DOHH2 (cell line): Measurements from ENCODE around the gene TEAD3.
A peak's percentile ranks its signal among the peaks of the same experiment; 100 is the strongest.

ENCODE experiments used
- H3F3A ChIP-seq: fragments of 200-600 bp; sonication (generic), shearing (Covaris generic); 2 replicates; pipeline ENCODE4 v1.6.0; 2016; ENCODE audit warnings: antibody characterized with exemption, mild to moderate bottlenecking; ENCODE audit not compliant: control insufficient read depth, insufficient read depth
- H3K27ac ChIP-seq: fragments of 200-600 bp; sonication (generic); 2 replicates; pipeline ENCODE4 v1.5.1; 2014; ENCODE audit warnings: low read depth, mild to moderate bottlenecking, low read length, moderate library complexity
- H3K27me3 ChIP-seq: fragments of 200-600 bp; sonication (generic); 2 replicates; pipeline ENCODE4 v1.6.1; 2014; ENCODE audit warnings: mild to moderate bottlenecking, low read length, mixed read lengths; ENCODE audit not compliant: control insufficient read depth
- H3K36me3 ChIP-seq: fragments of 200-600 bp; sonication (generic); 2 replicates; pipeline ENCODE4 v1.6.1; 2014; ENCODE audit warnings: mild to moderate bottlenecking, low read length, moderate library complexity, mixed read lengths; ENCODE audit not compliant: control insufficient read depth
- H3K4me1 ChIP-seq: fragments of 200-600 bp; sonication (generic); 2 replicates; pipeline ENCODE4 v1.6.1; 2014; ENCODE audit warnings: mild to moderate bottlenecking, low read length, mixed read lengths; ENCODE audit not compliant: control insufficient read depth
- H3K4me2 ChIP-seq: fragments of 200-600 bp; sonication (generic); 2 replicates; pipeline ENCODE4 v1.6.0; 2014; ENCODE audit warnings: mild to moderate bottlenecking, low read length, moderate library complexity
- H3K4me3 ChIP-seq: fragments of 200-600 bp; sonication (generic); 2 replicates; pipeline ENCODE4 v1.5.1; 2014; ENCODE audit warnings: mild to moderate bottlenecking, low read length, mixed read lengths
- H3K79me2 ChIP-seq: fragments of 200-600 bp; sonication (generic); 2 replicates; pipeline ENCODE4 v1.6.1; 2014; ENCODE audit warnings: mild to moderate bottlenecking, low read length, mixed read lengths; ENCODE audit not compliant: control insufficient read depth
- H3K9me2 ChIP-seq: fragments of 200-600 bp; sonication (generic); replicated peaks from 2 replicates; pipeline ENCODE4 v1.6.1; 2014; ENCODE audit warnings: mild to moderate bottlenecking, low read length, mixed read lengths; ENCODE audit not compliant: control insufficient read depth
- H3K9me3 ChIP-seq: fragments of 200-600 bp; sonication (generic); 2 replicates; pipeline ENCODE4 v1.6.1; 2014; ENCODE audit warnings: antibody characterized with exemption, low read length, mixed read lengths; ENCODE audit not compliant: control insufficient read depth, insufficient read depth
- H4K20me1 ChIP-seq: fragments of 200-600 bp; sonication (generic); 2 replicates; pipeline ENCODE4 v1.6.0; 2014; ENCODE audit warnings: low read depth, mild to moderate bottlenecking, antibody characterized with exemption, low read length, moderate library complexity; ENCODE audit not compliant: control insufficient read depth, insufficient read depth
- CTCF ChIP-seq: fragments of 200-600 bp; sonication (generic); IDR thresholded peaks from one replicate; pipeline ENCODE4 v1.5.1; 2014; ENCODE audit warnings: antibody characterized with exemption, mild to moderate bottlenecking, low read depth, low read length; ENCODE audit not compliant: poor library complexity, severe bottlenecking
- EZH2phosphoT487 ChIP-seq: fragments of 200-600 bp; sonication (generic); IDR thresholded peaks from 2 replicates; pipeline ENCODE4 v1.6.1; 2017; ENCODE audit warnings: borderline replicate concordance, mild to moderate bottlenecking, antibody characterized with exemption, low read length, moderate library complexity, mixed read lengths

The TEAD3 gene

GRCh38 chr6:35522660-35523658 lies 26.1 kb upstream of the TEAD3 start:
- Histone ChIP-seq H3K79me2 (no peaks in the 10 kb centered on the region), H3K4me1 (peaks cover 6% of the 10 kb centered on the region), H3K27ac (no peak overlapping the region), H3K4me3 (0 out of 2 replicates have a peak overlapping the region, but pooled peaks have one; percentile 38), H3K36me3 (no peaks in the 10 kb centered on the region), H3K4me2 (peak overlapping the region; percentile 54), H3F3A (no peaks in the 10 kb centered on the region), H3K9me3 (no peaks in the 10 kb centered on the region), H3K9me2 (no peaks in the 10 kb centered on the region), H3K27me3 (no peaks in the 10 kb centered on the region; the same call in 1 of the 2 replicates), H4K20me1 (no peaks in the 10 kb centered on the region)
- TF ChIP-seq EZH2phosphoT487 (no peak), CTCF (peak; percentile 93)

GRCh38 chr6:35522151-35522550 lies 25.3 kb upstream of the TEAD3 start:
- no peak overlapping the region for H3K27ac ChIP-seq
- no peaks in the 10 kb centered on the region for H3K36me3 ChIP-seq
- H3K27me3 ChIP-seq: no peaks in the 10 kb centered on the region; the same call in 1 of the 2 replicates
- H3K79me2 ChIP-seq: no peaks in the 10 kb centered on the region
- H3K4me3 ChIP-seq: no peak overlapping the region
- no peak for TF ChIP-seq EZH2phosphoT487
- TF ChIP-seq CTCF: no peak
- no peaks in the 10 kb centered on the region for H3K9me2 ChIP-seq
- H3K4me1 ChIP-seq: peaks cover 6% of the 10 kb centered on the region
- no peak overlapping the region for H3K4me2 ChIP-seq
- H3F3A ChIP-seq: no peaks in the 10 kb centered on the region
- no peaks in the 10 kb centered on the region for H3K9me3 ChIP-seq
- no peaks in the 10 kb centered on the region for H4K20me1 ChIP-seq

- Histone ChIP-seq H3K27me3 (no peaks in the 10 kb centered on the region; the same call in 1 of the 2 replicates), H3F3A (no peaks in the 10 kb centered on the region), H4K20me1 (no peaks in the 10 kb centered on the region), H3K79me2 (no peaks in the 10 kb centered on the region), H3K9me3 (no peaks in the 10 kb centered on the region), H3K9me2 (no peaks in the 10 kb centered on the region), H3K4me1 (peaks cover 6% of the 10 kb centered on the region), H3K36me3 (no peaks in the 10 kb centered on the region), H3K4me3 (no peak overlapping the region), H3K4me2 (no peak overlapping the region), H3K27ac (no peak overlapping the region)
- TF ChIP-seq CTCF (no peak), EZH2phosphoT487 (no peak)
Measured at GRCh38 chr6:35521235-35521634, 24.4 kb upstream of the TEAD3 start.
